GM13976 (cell line): Measurements from ENCODE around the gene PLXNC1.

Experiments
- DNase-seq: peaks from one replicate; pipeline ENCODE4 v3.0.0; 2012; ENCODE audit warnings: low spot score
- CTCF ChIP-seq: IDR thresholded peaks from 2 replicates; pipeline ENCODE4 v1.5.1; 2012; ENCODE audit warnings: borderline replicate concordance, mild to moderate bottlenecking; ENCODE audit not compliant: insufficient read depth; ENCODE audit errors: extremely low read depth, missing control alignments, control extremely low read depth
- in situ Hi-C: fragments of 300-500 bp; cut with MboI; formaldehyde crosslinking; loops from one replicate; pipeline ENCODE4 v1.12.0; 2022; ENCODE audit warnings: low sequenced_read_pairs, mixed read lengths, inconsistent platforms; ENCODE audit not compliant: unreplicated experiment

PLXNC1 gene

DNA sequence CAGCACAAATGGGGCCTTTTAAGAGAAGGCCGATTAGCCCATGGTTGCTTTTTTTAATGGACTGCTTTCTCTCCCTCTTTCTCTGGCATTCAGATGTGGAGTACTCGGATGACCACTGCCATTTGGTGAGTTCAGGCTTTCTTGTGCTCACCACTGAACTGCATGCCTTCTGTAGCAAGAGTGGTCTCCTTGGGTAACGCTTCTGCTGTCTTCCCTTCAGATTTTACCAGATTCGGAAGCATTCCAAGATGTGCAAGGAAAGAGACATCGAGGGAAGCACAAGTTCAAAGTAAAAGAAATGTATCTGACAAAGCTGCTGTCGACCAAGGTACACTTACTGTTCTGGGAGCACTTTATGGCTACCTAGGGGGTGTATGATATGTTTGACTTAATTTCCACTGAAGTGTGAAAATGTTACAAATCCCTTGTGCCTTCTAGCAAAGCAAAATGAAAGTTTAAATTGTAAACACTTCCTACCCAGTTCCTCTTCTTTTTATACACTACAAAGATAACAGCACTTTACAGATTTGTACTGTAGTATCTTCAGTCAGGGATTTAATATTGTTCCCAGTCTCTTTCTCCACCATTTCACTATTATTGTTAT lies 148.8 kb downstream of the PLXNC1 start:
- DNase-seq, result no peak
- in situ Hi-C loops, result no loop called here
- no peak for TF ChIP-seq CTCF

GRCh38 chr12:94297876-94298505 lies 149.6 kb downstream of the PLXNC1 start:
- in situ Hi-C loops, result no loop called here
- TF ChIP-seq CTCF, result no peak
- DNase-seq, result no peak

DNA sequence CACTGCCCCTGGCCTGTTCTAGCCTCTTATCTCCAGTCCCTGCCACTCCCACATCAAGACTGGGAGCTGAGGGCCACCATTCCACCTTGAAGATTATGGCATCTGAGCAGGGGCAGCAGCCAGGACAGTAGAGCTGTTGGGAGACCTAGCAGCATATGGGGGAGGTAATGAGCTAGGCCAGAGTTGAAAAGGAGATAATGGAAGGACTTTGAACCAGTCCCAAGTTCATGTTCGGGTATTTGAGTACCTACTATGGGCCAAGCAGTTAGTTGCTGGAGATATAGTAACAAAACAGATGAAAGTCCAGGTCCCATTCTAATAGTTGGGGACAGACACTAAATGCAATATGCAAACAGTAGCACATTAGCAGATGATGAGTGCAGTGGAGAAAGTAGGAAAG lies 151.5 kb downstream of the PLXNC1 start:
- no peak for TF ChIP-seq CTCF
- in situ Hi-C loops, result no loop called here
- no peak for DNase-seq

- no peak for TF ChIP-seq CTCF
- in situ Hi-C loops, result no loop called here
- DNase-seq, result no peak
Measured at GRCh38 chr12:94304012-94304411, 155.6 kb downstream of the PLXNC1 start.

GRCh38 chr12:94304566-94305061 lies 156.2 kb downstream of the PLXNC1 start:
- no peak for TF ChIP-seq CTCF
- no peak for DNase-seq
- in situ Hi-C loops, result no loop called here

DNA sequence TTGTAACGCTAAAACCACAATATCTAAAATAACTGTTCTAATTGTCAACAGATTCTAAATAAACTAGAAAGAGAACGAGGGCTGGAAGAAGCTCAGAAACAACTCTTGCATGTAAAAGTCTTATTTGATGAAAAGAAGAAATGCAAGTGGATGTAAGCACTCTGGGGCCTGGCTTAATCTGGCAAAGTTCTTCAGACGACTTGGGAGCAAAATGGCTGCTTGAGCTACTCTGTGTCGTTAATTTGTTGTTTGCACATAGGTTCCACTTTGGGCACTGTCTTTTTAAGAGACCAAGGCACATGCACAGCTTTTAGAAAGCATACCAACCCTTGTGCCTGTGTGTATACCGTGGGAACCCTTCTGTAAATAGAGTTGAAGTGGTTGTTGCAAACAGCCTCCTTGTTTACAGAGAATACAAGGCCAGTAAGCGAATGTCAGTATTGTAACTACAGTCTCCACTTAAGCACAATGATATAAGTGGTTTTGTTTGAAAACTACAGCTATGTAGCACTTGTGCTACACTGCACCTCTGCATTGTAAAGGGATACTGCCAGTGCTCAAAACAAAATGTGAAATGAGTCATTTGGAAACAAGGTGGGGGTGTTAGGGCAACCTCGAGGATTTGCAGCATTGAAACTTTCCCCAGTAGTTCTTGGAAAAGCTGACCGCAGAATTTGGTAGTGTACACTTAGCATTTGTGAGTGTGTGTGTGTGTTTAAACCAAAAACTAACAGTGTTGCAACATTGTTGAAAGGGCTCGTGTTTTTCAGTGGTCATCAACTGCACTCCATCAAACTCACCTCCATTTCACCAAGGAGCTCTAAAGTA lies 157.0 kb downstream of the PLXNC1 start:
- in situ Hi-C loops, result no loop called here
- DNase-seq, result no peak
- no peak for TF ChIP-seq CTCF
